Measurements from ENCODE around the gene FOXRED2.

GRCh38 chr22:36464715-36465231 lies 42.1 kb downstream of the FOXRED2 start:
- TF ChIP-seq CTCF (IDR thresholded peaks at IDR 0.05), result no peak
- no peak for TF ChIP-seq POLR2A (IDR thresholded peaks at IDR 0.05)

Measured in body of pancreas (tissue), 4 donors.